Memory B cell (primary cell): ENCODE results near the gene C1orf167.
A peak's percentile ranks its signal among the peaks of the same experiment; 100 is the strongest.

Source experiments
- ATAC-seq: fragments of 150-1000 bp; cut with Tn5 transposase; 2 replicates; pipeline ENCODE4 v1.10.0; 2021; ENCODE audit warnings: low read depth, mild to moderate bottlenecking, moderate library complexity
- DNase-seq, 2 donors: peaks; one replicate each; pipeline ENCODE4 v3.0.0; 2022; ENCODE audit warnings: low spot score in 2 of 2
- H3K27ac Mint-ChIP-seq: one replicate; pipeline ENCODE4 v1.8.0; 2022; ENCODE audit warnings: mild to moderate bottlenecking, moderate library complexity, mixed read lengths
- H3K27me3 Mint-ChIP-seq: one replicate; pipeline ENCODE4 v1.8.0; 2022; ENCODE audit warnings: mixed read lengths
- H3K36me3 Mint-ChIP-seq: one replicate; pipeline ENCODE4 v1.8.0; 2022; ENCODE audit warnings: mild to moderate bottlenecking, mixed read lengths
- H3K4me1 Mint-ChIP-seq: one replicate; pipeline ENCODE4 v1.8.0; 2022; ENCODE audit warnings: mixed read lengths
- H3K4me3 Mint-ChIP-seq: one replicate; pipeline ENCODE4 v1.8.0; 2022; ENCODE audit warnings: mild to moderate bottlenecking, moderate library complexity, mixed read lengths
- H3K9me3 Mint-ChIP-seq: one replicate; pipeline ENCODE4 v1.8.0; 2022; ENCODE audit warnings: mixed read lengths

C1orf167 gene

GRCh38 chr1:11729498-11730428 lies 32.2 kb upstream of the C1orf167 start:
- H3K4me1 Mint-ChIP-seq, result peaks cover 23% of the 10 kb centered on the region
- H3K27me3 Mint-ChIP-seq, result no peaks in the 10 kb centered on the region
- ATAC-seq (no peak), DNase-seq (no peak)
- no peaks in the 10 kb centered on the region for H3K36me3 Mint-ChIP-seq
- peak overlapping the region; percentile 58 for H3K27ac Mint-ChIP-seq
- peak overlapping the region; percentile 73 for H3K4me3 Mint-ChIP-seq
- no peaks in the 10 kb centered on the region for H3K9me3 Mint-ChIP-seq

GRCh38 chr1:11730429-11730891 lies 31.5 kb upstream of the C1orf167 start:
- Mint-ChIP-seq H3K9me3 (no peaks in the 10 kb centered on the region), H3K27me3 (no peaks in the 10 kb centered on the region), H3K36me3 (no peaks in the 10 kb centered on the region), H3K4me3 (peak overlapping the region; percentile 73), H3K4me1 (peaks cover 24% of the 10 kb centered on the region), H3K27ac (peak overlapping the region; percentile 58)
- ATAC-seq (peak; percentile 99), DNase-seq (peak in 1 of 2 donors; percentile 49)

GRCh38 chr1:11731691-11732283 lies 30.2 kb upstream of the C1orf167 start:
- Mint-ChIP-seq H3K4me3 (peak overlapping the region; percentile 79), H3K27me3 (no peaks in the 10 kb centered on the region), H3K9me3 (no peaks in the 10 kb centered on the region), H3K36me3 (no peaks in the 10 kb centered on the region), H3K4me1 (peaks cover 21% of the 10 kb centered on the region), H3K27ac (peak overlapping the region; percentile 49)
- no peak for DNase-seq
- ATAC-seq, result no peak

DNA sequence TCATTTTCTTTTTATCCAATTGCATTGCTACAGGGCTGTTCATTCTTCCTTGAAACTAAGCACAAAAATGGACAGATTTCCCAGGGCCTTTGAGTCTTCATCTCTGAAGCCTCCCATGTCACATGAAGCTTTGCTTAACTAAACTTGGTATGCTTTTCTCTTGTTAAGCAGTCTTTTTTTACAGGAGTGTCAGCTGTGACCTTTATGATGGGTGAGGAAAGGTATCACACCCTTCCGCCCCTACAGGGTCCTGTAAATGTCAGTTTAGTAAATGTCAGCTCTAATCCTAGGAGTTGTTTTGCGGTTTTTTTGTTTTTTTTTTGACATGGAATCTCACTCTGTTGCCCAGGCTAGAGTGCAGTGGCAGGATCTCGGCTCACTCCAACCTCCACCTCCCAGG lies 28.7 kb upstream of the C1orf167 start:
- no peak overlapping the region for H3K27ac Mint-ChIP-seq
- H3K36me3 Mint-ChIP-seq, result no peaks in the 10 kb centered on the region
- H3K4me3 Mint-ChIP-seq, result no peak overlapping the region
- no peaks in the 10 kb centered on the region for H3K9me3 Mint-ChIP-seq
- ATAC-seq, result no peak
- H3K4me1 Mint-ChIP-seq, result peaks cover 26% of the 10 kb centered on the region
- no peaks in the 10 kb centered on the region for H3K27me3 Mint-ChIP-seq
- DNase-seq, result no peak

DNA sequence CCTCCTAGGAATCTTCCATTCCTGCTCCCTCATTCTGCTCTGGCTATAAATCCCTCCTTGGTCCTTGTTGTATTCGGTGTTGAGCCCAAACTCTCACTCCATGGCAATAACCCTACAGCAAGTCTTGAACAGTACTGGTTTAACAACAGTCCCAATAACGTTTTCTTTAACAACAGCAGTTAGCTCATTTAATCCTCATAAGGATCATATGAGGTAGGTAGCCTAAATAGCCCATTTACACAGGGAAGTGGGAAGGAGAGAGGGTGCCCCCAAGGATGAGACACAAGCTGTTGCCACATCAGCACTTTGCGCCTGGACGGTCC lies 26.5 kb upstream of the C1orf167 start:
- Mint-ChIP-seq H3K4me3 (peak overlapping the region; percentile 99), H3K27me3 (no peaks in the 10 kb centered on the region), H3K4me1 (peaks cover 22% of the 10 kb centered on the region), H3K27ac (peak overlapping the region; percentile 87), H3K36me3 (no peaks in the 10 kb centered on the region), H3K9me3 (no peaks in the 10 kb centered on the region)
- DNase-seq, result no peak
- ATAC-seq, result no peak

GRCh38 chr1:11735854-11736745 lies 25.9 kb upstream of the C1orf167 start, which contains the start of gene AGTRAP:
AGTRAP (plus strand) TSS chr1:11736136; CDS start chr1:11736209, 73 bp downstream.
- Mint-ChIP-seq H3K4me1 (peaks cover 27% of the 10 kb centered on the region), H3K9me3 (no peaks in the 10 kb centered on the region), H3K27ac (peak within 1 kb of the TSS; percentile 87), H3K36me3 (no peaks in the 10 kb centered on the region), H3K27me3 (no peaks in the 10 kb centered on the region), H3K4me3 (peak within 1 kb of the TSS; percentile 99)
- DNase-seq, result peak; percentile 80 to 83
- peak; percentile 92 for ATAC-seq

DNA sequence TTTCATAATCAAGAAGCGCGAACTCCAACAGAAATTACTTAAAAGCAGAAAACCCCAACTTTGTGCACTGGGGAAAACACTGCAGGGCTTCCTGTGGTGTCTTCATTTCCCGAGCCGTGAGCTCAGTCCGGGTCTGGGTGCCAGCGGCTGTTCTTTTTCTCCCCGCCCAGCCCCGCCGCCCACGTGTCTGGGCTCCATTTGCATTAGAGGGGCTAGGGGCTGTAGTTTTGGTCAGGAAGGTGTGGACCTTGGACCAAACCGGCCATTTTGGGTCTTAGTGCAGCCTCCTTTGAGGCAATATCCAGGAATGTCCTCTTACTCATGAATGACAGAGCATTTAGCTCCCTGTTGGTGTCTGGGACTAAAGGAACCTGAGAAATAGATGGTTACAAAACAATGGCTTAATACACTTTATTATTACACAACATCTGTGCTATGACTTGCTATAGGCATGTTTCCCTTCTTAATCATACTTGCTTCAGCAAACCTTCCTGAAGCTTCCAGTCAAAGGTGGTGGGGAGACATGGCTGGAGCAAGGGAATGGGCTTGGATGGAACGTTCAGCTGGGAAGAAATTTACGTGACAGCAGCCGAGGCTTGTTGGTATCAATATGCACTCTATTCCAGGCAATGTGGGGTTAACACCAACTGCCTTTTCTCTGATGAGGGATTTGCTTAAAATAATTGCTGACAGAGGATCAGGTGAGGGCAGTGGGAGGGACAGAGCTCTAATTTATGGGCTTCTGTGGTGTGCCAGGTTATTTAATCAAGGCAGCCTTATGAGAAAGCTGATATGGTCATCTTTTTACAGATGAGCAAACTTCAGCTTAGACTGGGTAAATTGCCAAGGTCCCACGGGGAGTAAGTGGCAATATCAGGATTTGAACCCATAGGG lies 25.0 kb upstream of the C1orf167 start:
- H3K36me3 Mint-ChIP-seq, result no peaks in the 10 kb centered on the region
- H3K4me1 Mint-ChIP-seq, result peaks cover 22% of the 10 kb centered on the region
- ATAC-seq, result peak; percentile 50
- no peaks in the 10 kb centered on the region for H3K27me3 Mint-ChIP-seq
- H3K27ac Mint-ChIP-seq, result peak overlapping the region; percentile 87
- H3K9me3 Mint-ChIP-seq, result no peaks in the 10 kb centered on the region
- peak overlapping the region; percentile 99 for H3K4me3 Mint-ChIP-seq
- DNase-seq, result no peak

- H3K36me3 Mint-ChIP-seq, result no peaks in the 10 kb centered on the region
- H3K4me3 Mint-ChIP-seq, result no peak overlapping the region
- no peaks in the 10 kb centered on the region for H3K27me3 Mint-ChIP-seq
- ATAC-seq (no peak), DNase-seq (no peak)
- no peaks in the 10 kb centered on the region for H3K9me3 Mint-ChIP-seq
- H3K27ac Mint-ChIP-seq, result no peak overlapping the region
- peaks cover 22% of the 10 kb centered on the region for H3K4me1 Mint-ChIP-seq
Observed at GRCh38 chr1:11738096-11738495, 23.9 kb upstream of the C1orf167 start.

GRCh38 chr1:11738783-11739182 lies 23.2 kb upstream of the C1orf167 start:
- H3K4me1 Mint-ChIP-seq, result peaks cover 22% of the 10 kb centered on the region
- no peak overlapping the region for H3K27ac Mint-ChIP-seq
- H3K4me3 Mint-ChIP-seq, result no peak overlapping the region

DNA sequence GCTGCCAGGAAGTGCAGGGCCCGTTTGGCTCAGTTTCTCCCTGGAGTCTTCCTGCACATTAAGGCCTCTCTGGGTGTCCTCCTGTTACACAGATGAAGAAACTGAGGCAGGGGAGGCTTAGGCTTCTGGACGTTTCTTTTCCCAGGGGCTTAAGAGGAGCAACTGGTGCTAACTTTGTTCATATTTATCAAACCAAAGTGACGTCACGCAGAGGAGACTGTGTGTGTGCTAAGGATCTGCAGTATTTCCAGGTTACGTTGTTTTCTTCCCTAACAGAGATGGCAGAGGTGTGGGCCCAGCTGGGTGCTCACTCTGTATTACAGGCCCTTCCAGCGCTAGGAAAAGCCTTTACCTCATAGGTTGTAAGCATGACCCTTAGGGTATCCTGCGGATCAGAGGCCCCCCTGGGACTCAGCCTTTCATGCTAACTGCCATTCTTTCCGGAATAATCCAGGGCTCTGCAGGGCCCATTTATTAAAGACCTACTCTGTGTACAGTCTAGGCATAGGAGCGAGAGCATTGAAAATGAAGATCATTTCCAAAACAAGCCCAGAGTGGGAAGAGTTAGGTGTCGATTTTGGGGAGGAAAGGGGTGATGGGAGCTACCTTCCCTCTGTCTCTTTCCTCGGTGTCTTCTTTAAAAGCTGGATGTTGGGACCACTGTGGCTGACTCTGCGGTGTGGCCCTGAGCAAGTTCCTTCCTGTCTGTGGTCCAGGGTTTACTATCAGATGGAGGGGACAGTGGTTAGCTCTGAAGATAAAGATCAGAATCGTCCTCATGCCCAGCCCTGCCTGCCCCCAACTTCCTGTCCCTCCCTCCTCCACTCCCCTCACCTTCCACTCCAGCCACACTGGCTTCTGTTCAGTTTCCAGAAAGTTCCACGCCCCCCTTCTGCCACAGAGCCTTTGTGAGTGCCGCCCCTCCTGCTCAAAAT lies 21.5 kb upstream of the C1orf167 start:
- no peaks in the 10 kb centered on the region for H3K9me3 Mint-ChIP-seq
- DNase-seq (no peak), ATAC-seq (no peak)
- peaks cover 19% of the 10 kb centered on the region for H3K4me1 Mint-ChIP-seq
- H3K27ac Mint-ChIP-seq, result no peak overlapping the region
- no peaks in the 10 kb centered on the region for H3K27me3 Mint-ChIP-seq
- no peak overlapping the region for H3K4me3 Mint-ChIP-seq
- H3K36me3 Mint-ChIP-seq, result peaks cover 2% of the 10 kb centered on the region

More at GRCh38 chr1:11738783-11739182, 23.2 kb upstream of the C1orf167 start:
- no peaks in the 10 kb centered on the region for H3K9me3 Mint-ChIP-seq
- H3K27me3 Mint-ChIP-seq, result no peaks in the 10 kb centered on the region
- no peak for DNase-seq
- ATAC-seq, result no peak
- no peaks in the 10 kb centered on the region for H3K36me3 Mint-ChIP-seq

- no peaks in the 10 kb centered on the region for H3K9me3 Mint-ChIP-seq
- H3K4me1 Mint-ChIP-seq, result peaks cover 19% of the 10 kb centered on the region
- peaks cover 2% of the 10 kb centered on the region for H3K36me3 Mint-ChIP-seq
- no peak overlapping the region for H3K4me3 Mint-ChIP-seq
- H3K27me3 Mint-ChIP-seq, result no peaks in the 10 kb centered on the region
- no peak for DNase-seq
- no peak for ATAC-seq
- H3K27ac Mint-ChIP-seq, result no peak overlapping the region
Observed at GRCh38 chr1:11741482-11741881, 20.5 kb upstream of the C1orf167 start.

- Mint-ChIP-seq H3K27me3 (no peaks in the 10 kb centered on the region), H3K4me3 (no peak overlapping the region), H3K4me1 (peaks cover 18% of the 10 kb centered on the region), H3K9me3 (no peaks in the 10 kb centered on the region), H3K36me3 (peaks cover 2% of the 10 kb centered on the region), H3K27ac (peak overlapping the region; percentile 15)
- DNase-seq (no peak), ATAC-seq (no peak)
Observed at GRCh38 chr1:11741919-11742558, 20.0 kb upstream of the C1orf167 start.
